HepG2 (cell line): ENCODE measurements around the gene GNB1. TPM values are rescaled to one million over a fixed set of nuclear protein-coding genes. Genes with fewer than 3 reads are reported as not detected.

ENCODE experiments used
- ATAC-seq: fragments of 200-7000 bp; cut with Tn5 transposase; 3 replicates; pipeline ENCODE4 v1.9.1; 2020; ENCODE audit warnings: mild to moderate bottlenecking, moderate library complexity
- BruUV-seq: library from RNA; stranded (reverse); fragments of 400-500 nt; replicated peaks from 2 replicates; lab custom pipeline; 2021; lab: Mats Ljungman, UMichigan
- CTCF ChIA-PET: fragments of 300-600 bp; formaldehyde crosslinking; extraction: SDS; loops from one replicate; lab custom pipeline; 2021; ENCODE audit warnings: low total read pairs, inconsistent platforms, low intra/inter-chr PET ratio; lab: Yijun Ruan, JAX
- POLR2A ChIA-PET: fragments of 350-600 bp; sonication (Branson Sonifier 250); formaldehyde crosslinking; loops from one replicate; lab custom pipeline; 2020; ENCODE audit warnings: antibody characterized with exemption, inconsistent platforms; lab: Yijun Ruan, JAX
- DNase-seq: peaks from one replicate; pipeline ENCODE4 v3.0.0-alpha.2; 2015; ENCODE audit warnings: low spot score
- FAIRE-seq: peaks from 3 replicates; lab custom pipeline; 2011; peaks lifted over from hg19 to GRCh38; lab: Jason Lieb, UNC
- H2AFZ ChIP-seq: one replicate; pipeline ENCODE4 v1.6.1; 2011; ENCODE audit warnings: low read length, inconsistent platforms
- H3K27ac ChIP-seq: fragments of 300-600 bp; 3 replicates; pipeline ENCODE4 v1.8.0; 2011; ENCODE audit warnings: mixed run types, mild to moderate bottlenecking, mixed read lengths, low read length, inconsistent platforms; ENCODE audit not compliant: insufficient read depth; ENCODE audit errors: extremely low read length
- H3K27me3 ChIP-seq, 2 experiments: fragments of 200-600 bp in 1 of 2; 2 replicates in 1 of 2; 3 replicates in 1 of 2; pipeline versions ENCODE4 v1.6.0 to v1.8.0; 2011; ENCODE audit warnings: low read length in 2 of 2, mild to moderate bottlenecking in 2 of 2, moderate library complexity in 2 of 2, inconsistent platforms in 1 of 2; ENCODE audit not compliant: insufficient read depth in 2 of 2, control insufficient read depth in 1 of 2
- H3K36me3 ChIP-seq, 2 experiments: fragments of 200-600 bp in 1 of 2; replicated peaks in 1 of 2; 2 replicates in 1 of 2; 3 replicates in 1 of 2; pipeline versions ENCODE4 v1.5.1 to v1.8.0; 2011; ENCODE audit warnings: low read length in 2 of 2, inconsistent platforms in 1 of 2; ENCODE audit not compliant: insufficient read depth in 2 of 2, control insufficient read depth in 1 of 2
- H3K4me1 ChIP-seq: 2 replicates; pipeline ENCODE4 v1.5.1; 2012; ENCODE audit warnings: low read length, inconsistent platforms; ENCODE audit not compliant: insufficient read depth
- H3K4me2 ChIP-seq: 2 replicates; pipeline ENCODE4 v1.6.0; 2011; ENCODE audit warnings: low read depth, low read length, inconsistent platforms
- H3K4me3 ChIP-seq, 3 experiments: fragments of 200-600 bp in 1 of 3; sonication (generic), shearing (Covaris generic) in 1 of 3; replicated peaks in 1 of 3; 2 replicates each; pipeline ENCODE4 v1.5.1; 2011 to 2016; ENCODE audit warnings: low read length in 3 of 3, inconsistent platforms in 2 of 3, low read depth in 2 of 3, mild to moderate bottlenecking in 2 of 3, control low read depth in 1 of 3, mixed read lengths in 1 of 3; ENCODE audit not compliant: insufficient read depth in 1 of 3
- H3K79me2 ChIP-seq: one replicate; pipeline ENCODE4 v1.6.1; 2011; ENCODE audit warnings: low read length, inconsistent platforms; ENCODE audit not compliant: insufficient read depth
- H3K9ac ChIP-seq: 2 replicates; pipeline ENCODE4 v1.6.0; 2011; ENCODE audit warnings: mild to moderate bottlenecking, low read depth, low read length, inconsistent platforms; ENCODE audit not compliant: insufficient read depth
- H3K9me3 ChIP-seq: 2 replicates; pipeline ENCODE4 v1.5.1; 2012; ENCODE audit warnings: mild to moderate bottlenecking, low read length
- H4K20me1 ChIP-seq: 2 replicates; pipeline ENCODE4 v1.6.0; 2011; ENCODE audit warnings: inconsistent platforms, mild to moderate bottlenecking, low read length, moderate library complexity; ENCODE audit not compliant: insufficient read depth
- AGO2 ChIP-seq: fragments of 200-400 bp; formaldehyde crosslinking; optimal IDR thresholded peaks from 2 replicates; pipeline ENCODE3; 2017; ENCODE audit warnings: mild to moderate bottlenecking, low read depth, low read length, moderate library complexity
- ZMYM2 ChIP-seq: sonication (generic); formaldehyde crosslinking; IDR thresholded peaks from 2 replicates; pipeline ENCODE4 v1.8.0; 2022; ENCODE audit warnings: mild to moderate bottlenecking, missing genetic modification reagents
- ZNF570 ChIP-seq: sonication (generic); formaldehyde crosslinking; IDR thresholded peaks from 2 replicates; pipeline ENCODE4 v1.4.0; 2020; ENCODE audit warnings: mild to moderate bottlenecking, missing genetic modification reagents, borderline replicate concordance
- WGBS: methylation state at CpG from one replicate; pipeline ENCODE4 v1.1.6; 2017; ENCODE audit warnings: low lambda C conversion rate; 5-methylcytosine and 5-hydroxymethylcytosine counted together
- in situ Hi-C: cut with HindIII; loops from 2 replicates; pipeline ENCODE4 v1.10.0; 2017; ENCODE audit warnings: low pct_unique_long_range_greater_than_20kb; ENCODE audit not compliant: extremely low pct_ligation_motif_present
- intact Hi-C: fragments of 100-400 bp; cut with micrococcal nuclease; formaldehyde crosslinking; loops from one replicate; pipeline ENCODE4 v1.10.0; 2022; ENCODE audit not compliant: unreplicated experiment
- polyA plus RNA-seq, 8 experiments: library from polyadenylated mRNA; depleted of rRNA in 3 of 8; stranded (reverse) in 7 of 8; unstranded in 1 of 8; fragments of >200 nt; fragmentation: Illumina TruSeq in 4 of 8; extraction: Trizol in 4 of 8; gene quantifications; 2 replicates each; pipeline versions ENCODE4 v1.2.1 to v1.2.3, GENCODE V29; 2011 to 2016; ENCODE audit warnings: low read depth in 4 of 8, missing spikeins in 1 of 8, mixed read lengths in 1 of 8; ENCODE audit not compliant: insufficient read depth in 1 of 8
- total RNA-seq, 5 experiments: library from RNA; depleted of rRNA; stranded (reverse); fragments of >200 nt; fragmentation: Illumina TruSeq; extraction: Trizol; gene quantifications; 2 replicates each; pipeline ENCODE4 v1.2.3, GENCODE V29; 2016; ENCODE audit warnings: low read depth in 1 of 5
- TF ChIP-seq, protein P1 (sequence below): sonication (generic); formaldehyde crosslinking; IDR thresholded peaks from 2 replicates; pipeline ENCODE4 v1.4.0; 2020; ENCODE audit warnings: missing genetic modification reagents

Gene GNB1
- total and polyA plus RNA-seq, 2 of the 13 experiments (the other 11 are each of a cell fraction or from before 2014, with no cell fraction given), result 66.2 to 327 TPM

DNA sequence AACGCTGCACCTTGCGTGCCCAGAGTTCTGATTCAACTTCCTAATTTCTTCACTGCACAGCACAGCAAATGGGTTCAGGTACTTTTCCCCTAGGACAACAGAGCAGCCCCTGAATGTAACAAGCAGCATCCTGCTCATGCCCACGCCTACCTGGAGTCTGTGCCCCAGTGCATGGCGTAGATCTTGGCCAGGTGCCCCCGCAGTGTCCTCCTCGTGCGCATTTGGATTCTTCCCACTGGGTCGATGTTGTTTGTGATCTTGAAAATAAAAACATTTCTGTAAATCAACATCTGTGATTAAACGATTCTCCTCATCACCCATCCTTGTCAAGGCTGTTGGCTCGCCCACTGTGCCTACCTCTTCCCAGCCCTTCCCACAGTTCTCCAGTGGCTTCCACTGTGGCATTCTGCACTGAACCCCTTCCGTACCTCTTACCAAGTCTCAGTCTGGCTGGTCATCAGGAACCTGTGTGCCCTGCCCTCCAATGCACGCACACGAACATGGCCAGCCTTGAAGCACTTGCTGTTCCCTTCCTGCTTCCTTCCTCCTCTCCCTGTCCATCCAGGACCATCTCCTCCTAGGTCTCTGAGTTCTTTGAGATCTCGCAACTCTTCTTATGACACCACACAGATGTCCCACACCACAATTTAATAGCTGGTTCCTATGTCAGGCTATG is 75.1 kb downstream of the GNB1 start:
- no peaks in the 10 kb centered on the region for H3K79me2 ChIP-seq
- no peaks in the 10 kb centered on the region for H3K27me3 ChIP-seq
- H3K36me3 ChIP-seq, result peaks cover 25 to 45% of the 10 kb centered on the region in 2 experiments
- CTCF ChIA-PET, result no interaction called here
- H3K27ac ChIP-seq, result no peak overlapping the region
- no TSS peak for BruUV-seq
- H3K4me2 ChIP-seq, result no peak overlapping the region
- no peak for FAIRE-seq
- H2AFZ ChIP-seq, result no peak overlapping the region
- H3K9me3 ChIP-seq, result no peaks in the 10 kb centered on the region
- in situ Hi-C loops, result no loop called here
- no peak overlapping the region for H3K4me3 ChIP-seq
- no peaks in the 10 kb centered on the region for H3K4me1 ChIP-seq
- no peak for ATAC-seq
- H4K20me1 ChIP-seq, result no peaks in the 10 kb centered on the region
- TF ChIP-seq AGO2, result peak; percentile 43
- TF ChIP-seq, protein P1, sequence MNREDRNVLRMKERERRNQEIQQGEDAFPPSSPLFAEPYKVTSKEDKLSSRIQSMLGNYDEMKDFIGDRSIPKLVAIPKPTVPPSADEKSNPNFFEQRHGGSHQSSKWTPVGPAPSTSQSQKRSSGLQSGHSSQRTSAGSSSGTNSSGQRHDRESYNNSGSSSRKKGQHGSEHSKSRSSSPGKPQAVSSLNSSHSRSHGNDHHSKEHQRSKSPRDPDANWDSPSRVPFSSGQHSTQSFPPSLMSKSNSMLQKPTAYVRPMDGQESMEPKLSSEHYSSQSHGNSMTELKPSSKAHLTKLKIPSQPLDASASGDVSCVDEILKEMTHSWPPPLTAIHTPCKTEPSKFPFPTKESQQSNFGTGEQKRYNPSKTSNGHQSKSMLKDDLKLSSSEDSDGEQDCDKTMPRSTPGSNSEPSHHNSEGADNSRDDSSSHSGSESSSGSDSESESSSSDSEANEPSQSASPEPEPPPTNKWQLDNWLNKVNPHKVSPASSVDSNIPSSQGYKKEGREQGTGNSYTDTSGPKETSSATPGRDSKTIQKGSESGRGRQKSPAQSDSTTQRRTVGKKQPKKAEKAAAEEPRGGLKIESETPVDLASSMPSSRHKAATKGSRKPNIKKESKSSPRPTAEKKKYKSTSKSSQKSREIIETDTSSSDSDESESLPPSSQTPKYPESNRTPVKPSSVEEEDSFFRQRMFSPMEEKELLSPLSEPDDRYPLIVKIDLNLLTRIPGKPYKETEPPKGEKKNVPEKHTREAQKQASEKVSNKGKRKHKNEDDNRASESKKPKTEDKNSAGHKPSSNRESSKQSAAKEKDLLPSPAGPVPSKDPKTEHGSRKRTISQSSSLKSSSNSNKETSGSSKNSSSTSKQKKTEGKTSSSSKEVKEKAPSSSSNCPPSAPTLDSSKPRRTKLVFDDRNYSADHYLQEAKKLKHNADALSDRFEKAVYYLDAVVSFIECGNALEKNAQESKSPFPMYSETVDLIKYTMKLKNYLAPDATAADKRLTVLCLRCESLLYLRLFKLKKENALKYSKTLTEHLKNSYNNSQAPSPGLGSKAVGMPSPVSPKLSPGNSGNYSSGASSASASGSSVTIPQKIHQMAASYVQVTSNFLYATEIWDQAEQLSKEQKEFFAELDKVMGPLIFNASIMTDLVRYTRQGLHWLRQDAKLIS (CRISPR knock-in tag), result no peak
- no peak for TF ChIP-seq ZMYM2
- no peak for TF ChIP-seq ZNF570 (CRISPR knock-in tag)
- TF ChIP-seq, all 625 proteins: peak for 1
- whole genome bisulfite sequencing, result 96% methylated on average over 12 of the region's 14 CpGs
- no peak overlapping the region for H3K9ac ChIP-seq
- POLR2A ChIA-PET, result no interaction called here
- DNase-seq, result no peak
- intact Hi-C loops, result no loop called here
